Measurements from ENCODE around the gene ACAP1.

Gene ACAP1

DNA sequence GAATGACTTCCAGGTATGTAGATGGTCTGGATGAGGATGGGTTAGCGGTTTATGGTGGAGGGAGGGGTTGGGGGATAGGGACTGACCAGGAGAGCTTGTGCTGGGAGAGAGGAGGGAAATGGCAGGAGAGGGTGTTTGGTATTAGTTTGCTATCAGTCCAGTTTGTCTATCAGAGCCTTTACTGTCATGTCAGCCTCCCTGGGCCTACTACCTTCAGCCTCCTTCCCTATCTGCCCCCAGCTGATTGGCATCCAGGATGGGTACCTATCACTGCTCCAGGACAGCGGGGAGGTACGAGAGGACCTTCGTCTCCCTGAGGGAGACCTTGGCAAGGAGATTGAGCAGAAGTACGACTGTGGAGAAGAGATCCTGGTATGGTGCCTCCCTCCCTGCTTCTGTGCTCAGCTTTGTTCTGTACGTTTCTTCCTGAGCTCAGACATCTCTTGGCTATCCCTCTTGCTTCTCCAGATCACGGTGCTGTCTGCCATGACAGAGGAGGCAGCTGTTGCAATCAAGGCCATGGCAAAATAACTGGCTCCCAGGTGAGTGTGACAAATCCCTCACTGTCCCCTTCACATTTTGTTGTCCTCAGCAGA is 25.1 kb upstream of the ACAP1 start:
- H3K4me2 ChIP-seq (ENCODE audit: low read length) = no peak overlapping the region
- H3K9ac ChIP-seq (ENCODE audit: low read length) = no peak overlapping the region
- H3K4me3 ChIP-seq (ENCODE audit: low read length) = no peak overlapping the region
- no peak overlapping the region for H2AFZ ChIP-seq (ENCODE audit: low read depth, low read length)
- peaks cover 45% of the 10 kb centered on the region for H3K36me3 ChIP-seq (replicated peaks; ENCODE audit: low read depth, low read length)
- peaks cover 64% of the 10 kb centered on the region for H3K79me2 ChIP-seq (ENCODE audit: low read length)
- H4K20me1 ChIP-seq (ENCODE audit: insufficient read depth, low read length) = peaks cover 38% of the 10 kb centered on the region
- peaks cover 28% of the 10 kb centered on the region for H3K4me1 ChIP-seq (ENCODE audit: low read length)
- no peaks in the 10 kb centered on the region for H3K27me3 ChIP-seq (ENCODE audit: low read depth, low read length)
- H3K9me3 ChIP-seq (ENCODE audit: insufficient read depth, low read length) = no peaks in the 10 kb centered on the region
- no peak overlapping the region for H3K27ac ChIP-seq (ENCODE audit: low read length)
- TF ChIP-seq EZH2phosphoT487 (IDR thresholded peaks at IDR 0.05; ENCODE audit: low read depth) = no peak
- TF ChIP-seq, protein P1, sequence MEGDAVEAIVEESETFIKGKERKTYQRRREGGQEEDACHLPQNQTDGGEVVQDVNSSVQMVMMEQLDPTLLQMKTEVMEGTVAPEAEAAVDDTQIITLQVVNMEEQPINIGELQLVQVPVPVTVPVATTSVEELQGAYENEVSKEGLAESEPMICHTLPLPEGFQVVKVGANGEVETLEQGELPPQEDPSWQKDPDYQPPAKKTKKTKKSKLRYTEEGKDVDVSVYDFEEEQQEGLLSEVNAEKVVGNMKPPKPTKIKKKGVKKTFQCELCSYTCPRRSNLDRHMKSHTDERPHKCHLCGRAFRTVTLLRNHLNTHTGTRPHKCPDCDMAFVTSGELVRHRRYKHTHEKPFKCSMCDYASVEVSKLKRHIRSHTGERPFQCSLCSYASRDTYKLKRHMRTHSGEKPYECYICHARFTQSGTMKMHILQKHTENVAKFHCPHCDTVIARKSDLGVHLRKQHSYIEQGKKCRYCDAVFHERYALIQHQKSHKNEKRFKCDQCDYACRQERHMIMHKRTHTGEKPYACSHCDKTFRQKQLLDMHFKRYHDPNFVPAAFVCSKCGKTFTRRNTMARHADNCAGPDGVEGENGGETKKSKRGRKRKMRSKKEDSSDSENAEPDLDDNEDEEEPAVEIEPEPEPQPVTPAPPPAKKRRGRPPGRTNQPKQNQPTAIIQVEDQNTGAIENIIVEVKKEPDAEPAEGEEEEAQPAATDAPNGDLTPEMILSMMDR (IDR thresholded peaks at IDR 0.05; ENCODE audit: low read depth, low read length) = no peak

DNA sequence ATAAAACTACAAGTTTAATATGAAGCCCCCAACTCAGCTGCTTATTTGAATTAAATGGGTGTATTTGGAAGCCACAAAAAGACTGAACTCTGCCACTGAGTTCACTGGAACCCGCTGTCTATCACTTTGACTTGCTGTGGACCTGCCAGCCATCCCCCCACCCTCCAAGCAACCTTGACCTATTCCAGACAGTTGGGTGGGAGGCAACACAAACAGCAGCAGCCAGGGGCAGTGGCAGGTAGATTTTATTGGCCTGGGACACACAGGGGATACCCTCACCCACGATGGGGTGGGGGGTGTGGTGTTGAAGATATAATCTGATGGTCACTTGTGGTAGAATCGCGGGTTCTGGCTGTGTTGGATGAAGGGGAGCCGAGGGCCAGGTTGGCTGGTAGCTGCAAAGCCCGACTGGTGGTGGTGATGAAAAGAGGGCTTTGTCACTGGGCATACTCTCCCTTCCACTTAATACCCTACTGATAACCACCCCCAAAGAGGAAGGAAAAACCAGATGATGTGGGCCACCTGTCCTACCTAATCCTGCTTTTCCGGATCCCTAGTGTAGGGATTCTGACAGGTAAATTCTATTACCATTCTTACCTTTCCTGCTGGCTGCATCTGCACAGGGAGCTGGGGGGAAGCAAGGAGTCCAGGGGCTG is 23.8 kb upstream of the ACAP1 start:
- TF ChIP-seq, protein P1 (IDR thresholded peaks at IDR 0.05; ENCODE audit: low read depth, low read length) = no peak
- no peak for TF ChIP-seq EZH2phosphoT487 (IDR thresholded peaks at IDR 0.05; ENCODE audit: low read depth)
- peaks cover 38% of the 10 kb centered on the region for H4K20me1 ChIP-seq (ENCODE audit: insufficient read depth, low read length)
- H3K79me2 ChIP-seq (ENCODE audit: low read length) = peaks cover 62% of the 10 kb centered on the region
- H3K27ac ChIP-seq (ENCODE audit: low read length) = no peak overlapping the region
- H3K36me3 ChIP-seq (replicated peaks; ENCODE audit: low read depth, low read length) = peaks cover 45% of the 10 kb centered on the region
- H3K9me3 ChIP-seq (ENCODE audit: insufficient read depth, low read length) = no peaks in the 10 kb centered on the region
- H2AFZ ChIP-seq (ENCODE audit: low read depth, low read length) = no peak overlapping the region
- no peak overlapping the region for H3K4me3 ChIP-seq (ENCODE audit: low read length)
- H3K4me2 ChIP-seq (ENCODE audit: low read length) = no peak overlapping the region
- no peak overlapping the region for H3K9ac ChIP-seq (ENCODE audit: low read length)
- H3K4me1 ChIP-seq (ENCODE audit: low read length) = peaks cover 28% of the 10 kb centered on the region
- no peaks in the 10 kb centered on the region for H3K27me3 ChIP-seq (ENCODE audit: low read depth, low read length)

DNA sequence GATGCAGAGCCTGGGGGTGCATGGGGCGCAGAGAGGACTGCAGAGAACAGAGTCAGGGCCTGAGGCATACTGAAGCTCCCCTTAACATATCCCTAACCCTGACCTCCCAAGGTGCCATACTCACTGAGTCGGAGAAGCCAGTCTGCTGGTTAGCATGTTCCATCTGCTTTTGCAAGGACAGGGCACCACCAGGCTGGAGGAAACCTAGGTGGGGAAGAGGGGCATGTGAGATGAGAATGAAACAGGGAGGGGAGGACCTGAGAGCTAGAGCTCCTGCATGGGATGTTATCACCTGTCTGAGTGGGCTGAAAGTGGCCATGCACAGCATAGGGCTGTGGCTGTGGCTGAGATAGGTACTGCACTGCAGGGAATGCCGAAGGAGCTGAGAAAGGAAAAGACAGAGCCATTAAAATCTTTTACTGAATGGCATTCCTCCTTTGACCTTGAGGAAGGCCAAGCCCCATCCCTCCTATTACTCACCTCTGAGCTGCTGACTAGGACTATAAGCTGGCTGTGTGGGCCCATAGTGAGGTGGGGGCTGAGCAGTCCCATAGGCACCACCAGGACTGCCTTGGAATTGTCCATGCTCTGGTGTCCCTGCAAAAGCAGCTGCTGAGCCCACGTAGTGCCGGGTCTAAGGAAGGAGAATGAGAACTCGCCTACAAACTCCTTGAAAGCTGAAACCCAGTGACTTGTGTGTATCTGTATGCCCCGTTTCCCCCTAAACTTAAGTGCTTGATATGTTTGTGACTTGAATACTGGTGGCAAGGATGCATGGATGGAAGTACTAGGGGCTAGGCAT is 23.0 kb upstream of the ACAP1 start:
- H3K79me2 ChIP-seq (ENCODE audit: low read length) = peaks cover 55% of the 10 kb centered on the region
- H3K36me3 ChIP-seq (replicated peaks; ENCODE audit: low read depth, low read length) = peaks cover 46% of the 10 kb centered on the region
- H3K9me3 ChIP-seq (ENCODE audit: insufficient read depth, low read length) = no peaks in the 10 kb centered on the region
- H3K4me1 ChIP-seq (ENCODE audit: low read length) = peaks cover 28% of the 10 kb centered on the region
- no peaks in the 10 kb centered on the region for H3K27me3 ChIP-seq (ENCODE audit: low read depth, low read length)
- H3K4me3 ChIP-seq (ENCODE audit: low read length) = peak overlapping the region; percentile 99; the same call in 1 of the 2 replicates
- TF ChIP-seq EZH2phosphoT487 (IDR thresholded peaks at IDR 0.05; ENCODE audit: low read depth) = no peak
- TF ChIP-seq, protein P1 (IDR thresholded peaks at IDR 0.05; ENCODE audit: low read depth, low read length) = no peak
- H3K4me2 ChIP-seq (ENCODE audit: low read length) = peak overlapping the region; percentile 88; the same call in 1 of the 2 replicates
- no peak overlapping the region for H3K9ac ChIP-seq (ENCODE audit: low read length)
- no peak overlapping the region for H2AFZ ChIP-seq (ENCODE audit: low read depth, low read length)
- H3K27ac ChIP-seq (ENCODE audit: low read length) = 0 out of 2 replicates have a peak overlapping the region, but pooled peaks have one; percentile 66
- peaks cover 38% of the 10 kb centered on the region for H4K20me1 ChIP-seq (ENCODE audit: insufficient read depth, low read length)
